AG08396 (cell line): Measurements from ENCODE around the gene TUBGCP3.

ENCODE experiments used
- DNase-seq: peaks from one replicate; pipeline ENCODE4 v3.0.0; 2012; ENCODE audit warnings: low spot score, mixed read lengths

The TUBGCP3 gene

GRCh38 chr13:112617754-112618375, 29.9 kb upstream of the TUBGCP3 start:
- DNase-seq, result no peak

- peak; percentile 67 for DNase-seq
Observed at GRCh38 chr13:112616586-112617362, 28.8 kb upstream of the TUBGCP3 start.

- DNase-seq, result no peak
Observed at GRCh38 chr13:112615391-112615790, 27.4 kb upstream of the TUBGCP3 start.

GRCh38 chr13:112614835-112615234, 26.9 kb upstream of the TUBGCP3 start:
- no peak for DNase-seq

- DNase-seq, result no peak
Observed at GRCh38 chr13:112608212-112608611, 20.3 kb upstream of the TUBGCP3 start.

- peak; percentile 96 for DNase-seq
Observed at GRCh38 chr13:112606109-112607001, 18.4 kb upstream of the TUBGCP3 start.

- DNase-seq, result no peak
Observed at GRCh38 chr13:112605531-112605990, 17.6 kb upstream of the TUBGCP3 start.

- no peak for DNase-seq
Observed at GRCh38 chr13:112603641-112604225, 15.8 kb upstream of the TUBGCP3 start.

- no peak for DNase-seq
Observed at GRCh38 chr13:112602189-112602588, 14.2 kb upstream of the TUBGCP3 start.

- no peak for DNase-seq
Observed at GRCh38 chr13:112601371-112601770, 13.4 kb upstream of the TUBGCP3 start.

- DNase-seq, result no peak
Observed at GRCh38 chr13:112596235-112596634, 8.3 kb upstream of the TUBGCP3 start.

- DNase-seq, result no peak
Observed at GRCh38 chr13:112592647-112593046, 4.7 kb upstream of the TUBGCP3 start.

GRCh38 chr13:112592181-112592580, 4.2 kb upstream of the TUBGCP3 start:
- DNase-seq, result no peak

- DNase-seq, result no peak
Observed at GRCh38 chr13:112588490-112589297, 741 bp upstream of the TUBGCP3 start.

GRCh38 chr13:112587212-112587763, 665 bp downstream of the TUBGCP3 start:
- DNase-seq, result peak; percentile 97

- DNase-seq, result no peak
Observed at GRCh38 chr13:112586334-112586960, 1.5 kb downstream of the TUBGCP3 start.

GRCh38 chr13:112583592-112584277, 4.2 kb downstream of the TUBGCP3 start:
- no peak for DNase-seq

GRCh38 chr13:112582263-112582662, 5.7 kb downstream of the TUBGCP3 start:
- no peak for DNase-seq

- DNase-seq, result no peak
Observed at GRCh38 chr13:112580912-112581311, 7.0 kb downstream of the TUBGCP3 start.

- DNase-seq, result no peak
Observed at GRCh38 chr13:112580211-112580610, 7.7 kb downstream of the TUBGCP3 start.
